ENCODE results near the gene GPC5.

DNA sequence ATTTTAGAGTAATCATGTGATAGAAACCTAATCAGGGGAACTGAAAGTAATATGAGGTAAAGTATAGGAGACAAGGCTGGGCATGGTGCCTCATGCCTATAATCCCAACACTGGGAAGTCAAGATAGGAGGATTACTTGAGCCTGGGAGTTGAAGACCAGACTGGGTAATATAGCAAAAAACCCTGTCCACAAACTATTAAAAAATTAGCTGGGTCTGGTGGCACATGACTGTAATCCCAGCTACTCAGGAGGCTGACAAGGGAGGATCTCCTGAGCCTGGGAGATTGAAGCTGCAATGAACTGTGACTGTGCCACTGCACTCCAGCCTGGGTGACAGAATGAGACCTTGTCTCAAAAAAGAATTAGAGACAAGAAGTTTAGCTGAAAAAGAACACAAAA lies 469.9 kb downstream of the GPC5 start:
- TF ChIP-seq, protein P1, sequence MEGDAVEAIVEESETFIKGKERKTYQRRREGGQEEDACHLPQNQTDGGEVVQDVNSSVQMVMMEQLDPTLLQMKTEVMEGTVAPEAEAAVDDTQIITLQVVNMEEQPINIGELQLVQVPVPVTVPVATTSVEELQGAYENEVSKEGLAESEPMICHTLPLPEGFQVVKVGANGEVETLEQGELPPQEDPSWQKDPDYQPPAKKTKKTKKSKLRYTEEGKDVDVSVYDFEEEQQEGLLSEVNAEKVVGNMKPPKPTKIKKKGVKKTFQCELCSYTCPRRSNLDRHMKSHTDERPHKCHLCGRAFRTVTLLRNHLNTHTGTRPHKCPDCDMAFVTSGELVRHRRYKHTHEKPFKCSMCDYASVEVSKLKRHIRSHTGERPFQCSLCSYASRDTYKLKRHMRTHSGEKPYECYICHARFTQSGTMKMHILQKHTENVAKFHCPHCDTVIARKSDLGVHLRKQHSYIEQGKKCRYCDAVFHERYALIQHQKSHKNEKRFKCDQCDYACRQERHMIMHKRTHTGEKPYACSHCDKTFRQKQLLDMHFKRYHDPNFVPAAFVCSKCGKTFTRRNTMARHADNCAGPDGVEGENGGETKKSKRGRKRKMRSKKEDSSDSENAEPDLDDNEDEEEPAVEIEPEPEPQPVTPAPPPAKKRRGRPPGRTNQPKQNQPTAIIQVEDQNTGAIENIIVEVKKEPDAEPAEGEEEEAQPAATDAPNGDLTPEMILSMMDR (IDR thresholded peaks at IDR 0.05; ENCODE audit: control extremely low read depth in 1 of 3, insufficient read depth in 1 of 3, low read depth in 1 of 3, low read length in 3 of 3), result no peak
- TF ChIP-seq TBP (IDR thresholded peaks at IDR 0.05; ENCODE audit: low read depth, low read length), result no peak
- no peak for TF ChIP-seq SIN3A (conservative IDR thresholded peaks at IDR 0.05 in 1 of 2, IDR thresholded peaks at IDR 0.05 in 1 of 2; ENCODE audit: low read depth in 1 of 2, low read length in 2 of 2)
- TF ChIP-seq GABPA (IDR thresholded peaks at IDR 0.05; ENCODE audit: borderline replicate concordance, insufficient read depth, low read length), result no peak

Measured in H1 (cell line).